SU-DHL-6 (cell line): ENCODE results near the gene WDFY1.
"Not testable (repeated sequence)": the region's sequence is repeated elsewhere in the genome, so short reads cannot be mapped to it uniquely, and the experiment has no call there.

Source experiments
- H2AFZ ChIP-seq: fragments of 200-600 bp; sonication (generic); 2 replicates; pipeline ENCODE4 v1.6.1; 2014; ENCODE audit warnings: low read depth, mild to moderate bottlenecking, moderate library complexity, mixed read lengths, antibody characterized with exemption, low read length; ENCODE audit not compliant: severe bottlenecking
- H3F3A ChIP-seq: fragments of 200-600 bp; shearing (Covaris generic); 2 replicates; pipeline ENCODE4 v1.6.0; 2016; ENCODE audit warnings: antibody characterized with exemption, mild to moderate bottlenecking; ENCODE audit not compliant: insufficient read depth
- H3K27ac ChIP-seq: fragments of 200-600 bp; sonication (generic); 2 replicates; pipeline ENCODE4 v1.5.1; 2016; ENCODE audit warnings: low read depth, mild to moderate bottlenecking, low read length, moderate library complexity, mixed read lengths
- H3K27me3 ChIP-seq: fragments of 200-600 bp; sonication (generic), shearing (Covaris generic); 2 replicates; pipeline ENCODE4 v1.6.0; 2014; ENCODE audit warnings: mild to moderate bottlenecking, low read length
- H3K36me3 ChIP-seq: fragments of 200-600 bp; sonication (generic); 2 replicates; pipeline ENCODE4 v1.6.1; 2014; ENCODE audit warnings: mild to moderate bottlenecking, low read length, mixed read lengths
- H3K4me2 ChIP-seq: fragments of 300-600, 200-600 bp; shearing (Covaris generic), sonication (generic); 2 replicates; pipeline ENCODE4 v1.6.0; 2014; ENCODE audit warnings: low read length, low read depth, mild to moderate bottlenecking; ENCODE audit not compliant: poor library complexity, severe bottlenecking
- H3K4me3 ChIP-seq: fragments of 200-600 bp; sonication (generic); 2 replicates; pipeline ENCODE4 v1.5.1; 2014; ENCODE audit warnings: antibody characterized with exemption, low read length, mild to moderate bottlenecking, mixed read lengths; ENCODE audit not compliant: insufficient read depth, poor library complexity, severe bottlenecking
- H3K79me2 ChIP-seq: fragments of 200-600 bp; sonication (generic); 2 replicates; pipeline ENCODE4 v1.6.1; 2014; ENCODE audit warnings: mild to moderate bottlenecking, low read length, moderate library complexity; ENCODE audit not compliant: insufficient read depth
- H3K9ac ChIP-seq: fragments of 200-600 bp; sonication (generic); 2 replicates; pipeline ENCODE4 v1.7.0; 2014; ENCODE audit warnings: mild to moderate bottlenecking, low read length
- H3K9me2 ChIP-seq: fragments of 200-600 bp; sonication (generic); replicated peaks from 2 replicates; pipeline ENCODE4 v1.6.1; 2014; ENCODE audit warnings: low read length; ENCODE audit not compliant: insufficient read depth
- H3K9me3 ChIP-seq: fragments of 200-600 bp; sonication (generic); 2 replicates; pipeline ENCODE4 v1.6.1; 2014; ENCODE audit warnings: low read length, mixed read lengths; ENCODE audit not compliant: insufficient read depth
- H4K20me1 ChIP-seq: fragments of 200-600 bp; sonication (generic); 2 replicates; pipeline ENCODE4 v1.6.1; 2014; ENCODE audit warnings: low read depth, mild to moderate bottlenecking, antibody characterized with exemption, low read length, moderate library complexity, mixed read lengths
- CTCF ChIP-seq: fragments of 200-600 bp; sonication (generic); IDR thresholded peaks from one replicate; pipeline ENCODE4 v1.5.1; 2017; ENCODE audit warnings: antibody characterized with exemption, mild to moderate bottlenecking, low read length, moderate library complexity; ENCODE audit not compliant: insufficient read depth, poor library complexity, severe bottlenecking
- EZH2phosphoT487 ChIP-seq: fragments of 200-600 bp; sonication (generic), shearing (Covaris generic); conservative IDR thresholded peaks from 2 replicates; pipeline ENCODE4 v1.6.1; 2018; ENCODE audit warnings: mild to moderate bottlenecking, antibody characterized with exemption, low read length, moderate library complexity, mixed read lengths

The WDFY1 gene

GRCh38 chr2:223873672-223874071 lies 71.5 kb downstream of the WDFY1 start:
- H3K36me3 ChIP-seq, result no peaks in the 10 kb centered on the region
- H3K9ac ChIP-seq, result no peak overlapping the region
- no peaks in the 10 kb centered on the region for H3F3A ChIP-seq
- no peaks in the 10 kb centered on the region for H3K9me3 ChIP-seq
- no peaks in the 10 kb centered on the region for H3K9me2 ChIP-seq
- H3K27me3 ChIP-seq, result no peaks in the 10 kb centered on the region
- TF ChIP-seq EZH2phosphoT487, result no peak
- TF ChIP-seq CTCF, result no peak
- no peak overlapping the region for H3K27ac ChIP-seq
- H3K4me2 ChIP-seq, result no peak overlapping the region
- H3K79me2 ChIP-seq, result no peaks in the 10 kb centered on the region
- H3K4me3 ChIP-seq, result no peak overlapping the region
- no peak overlapping the region for H2AFZ ChIP-seq
- no peaks in the 10 kb centered on the region for H4K20me1 ChIP-seq

GRCh38 chr2:223872772-223873171 lies 72.4 kb downstream of the WDFY1 start:
- H3K27ac ChIP-seq, H3F3A ChIP-seq, H3K9ac ChIP-seq, H3K9me3 ChIP-seq, H3K27me3 ChIP-seq, H3K4me3 ChIP-seq, H3K36me3 ChIP-seq, H4K20me1 ChIP-seq, H3K79me2 ChIP-seq, H2AFZ ChIP-seq, H3K4me2 ChIP-seq, H3K9me2 ChIP-seq: not testable (repeated sequence)

- not testable (repeated sequence) for H3K27ac ChIP-seq, H3K4me2 ChIP-seq, H3F3A ChIP-seq, H3K9me3 ChIP-seq, H3K9me2 ChIP-seq, H2AFZ ChIP-seq, H3K27me3 ChIP-seq, H3K36me3 ChIP-seq, H3K4me3 ChIP-seq, H3K9ac ChIP-seq, H4K20me1 ChIP-seq, H3K79me2 ChIP-seq
Measured at GRCh38 chr2:223871661-223872060, 73.5 kb downstream of the WDFY1 start.

- Histone ChIP-seq H3K27ac (no peak overlapping the region), H3K9ac (no peak overlapping the region), H3K36me3 (no peaks in the 10 kb centered on the region), H3K4me3 (no peak overlapping the region), H3K9me3 (no peaks in the 10 kb centered on the region), H3K4me2 (no peak overlapping the region), H2AFZ (no peak overlapping the region), H3F3A (no peaks in the 10 kb centered on the region), H4K20me1 (no peaks in the 10 kb centered on the region), H3K27me3 (no peaks in the 10 kb centered on the region), H3K79me2 (no peaks in the 10 kb centered on the region), H3K9me2 (no peaks in the 10 kb centered on the region)
- TF ChIP-seq CTCF (no peak), EZH2phosphoT487 (no peak)
Measured at GRCh38 chr2:223870840-223871611, 74.1 kb downstream of the WDFY1 start.
